GM19351 (cell line): ENCODE results near the gene GATA6.
"Not testable (repeated sequence)": the region's sequence is repeated elsewhere in the genome, so short reads cannot be mapped to it uniquely, and the experiment has no call there.

Experiments
- ATAC-seq: cut with Tn5 transposase; IDR thresholded peaks from one replicate; pipeline ENCODE4 v1.9.1; 2021; ENCODE audit warnings: mild to moderate bottlenecking, moderate library complexity; ENCODE audit not compliant: unreplicated experiment

GATA6 gene

DNA sequence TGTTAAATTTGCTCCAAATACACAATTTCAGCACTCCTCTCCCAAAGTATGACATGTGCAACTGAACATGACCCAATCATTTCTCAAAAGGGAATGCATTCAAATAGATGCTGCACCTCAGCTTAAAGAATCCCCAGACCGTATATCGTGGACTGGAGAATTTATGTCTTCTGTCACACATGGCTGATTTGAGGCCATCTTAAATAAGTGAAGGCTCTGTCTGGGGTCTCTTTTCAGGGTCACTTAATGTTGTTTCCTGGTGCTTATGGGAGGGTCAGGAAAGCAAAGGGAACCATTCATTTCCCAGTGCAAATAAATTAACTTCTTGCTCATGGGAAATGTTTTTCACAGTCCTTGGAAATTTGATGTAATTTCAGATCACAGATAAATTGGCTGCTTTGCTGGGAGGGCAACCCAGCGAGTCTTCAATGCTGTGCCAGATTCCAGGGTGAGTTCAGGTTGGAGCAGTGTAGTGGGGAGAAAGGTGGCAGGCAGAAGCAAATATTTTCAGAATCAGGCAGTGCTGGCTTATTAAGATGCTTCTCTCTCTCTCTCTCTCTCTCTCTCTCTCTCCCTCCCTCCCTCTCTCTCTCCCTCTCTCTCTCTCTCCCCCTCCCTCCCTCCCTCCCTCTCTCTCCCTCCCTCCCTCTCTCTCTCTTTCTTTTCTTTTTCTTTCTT, 34.3 kb downstream of the GATA6 start:
- no peak for ATAC-seq

DNA sequence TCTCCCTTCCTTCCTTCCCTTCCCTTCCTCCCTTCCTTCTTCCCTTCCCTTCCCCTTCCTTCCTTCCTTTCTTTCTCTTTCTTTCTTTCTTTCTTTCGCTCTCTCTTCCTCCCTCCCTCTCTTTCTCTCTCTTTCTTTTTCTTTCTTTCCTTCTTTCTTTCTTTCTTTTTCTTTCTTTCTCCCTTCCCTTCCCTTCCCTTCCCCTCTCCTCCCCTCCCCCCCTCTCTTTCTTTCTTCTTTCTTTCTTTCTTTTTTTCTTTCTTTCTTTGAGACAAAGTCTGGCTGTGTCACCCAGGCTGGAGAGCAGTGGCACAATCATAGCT, 34.8 kb downstream of the GATA6 start:
- no peak for ATAC-seq

DNA sequence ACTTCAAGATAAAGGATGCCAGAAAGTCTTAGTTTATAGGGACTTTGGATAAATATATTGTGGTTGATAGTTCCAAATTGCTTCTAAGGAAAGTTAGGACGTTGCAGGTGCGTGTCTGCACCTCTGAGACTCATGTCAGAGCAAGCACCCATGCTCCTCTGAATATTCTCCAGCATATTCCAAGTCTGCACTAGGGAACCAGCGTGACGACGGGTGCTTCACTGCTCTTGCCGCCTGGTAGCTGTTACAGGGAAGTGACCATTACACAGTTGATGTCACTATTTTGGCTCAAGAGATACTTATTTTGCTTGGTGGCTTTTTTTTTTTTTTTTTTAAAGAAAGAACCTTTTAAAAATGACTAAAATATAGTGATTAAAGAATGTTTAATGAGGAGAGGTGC, 35.6 kb downstream of the GATA6 start:
- ATAC-seq = no peak

DNA sequence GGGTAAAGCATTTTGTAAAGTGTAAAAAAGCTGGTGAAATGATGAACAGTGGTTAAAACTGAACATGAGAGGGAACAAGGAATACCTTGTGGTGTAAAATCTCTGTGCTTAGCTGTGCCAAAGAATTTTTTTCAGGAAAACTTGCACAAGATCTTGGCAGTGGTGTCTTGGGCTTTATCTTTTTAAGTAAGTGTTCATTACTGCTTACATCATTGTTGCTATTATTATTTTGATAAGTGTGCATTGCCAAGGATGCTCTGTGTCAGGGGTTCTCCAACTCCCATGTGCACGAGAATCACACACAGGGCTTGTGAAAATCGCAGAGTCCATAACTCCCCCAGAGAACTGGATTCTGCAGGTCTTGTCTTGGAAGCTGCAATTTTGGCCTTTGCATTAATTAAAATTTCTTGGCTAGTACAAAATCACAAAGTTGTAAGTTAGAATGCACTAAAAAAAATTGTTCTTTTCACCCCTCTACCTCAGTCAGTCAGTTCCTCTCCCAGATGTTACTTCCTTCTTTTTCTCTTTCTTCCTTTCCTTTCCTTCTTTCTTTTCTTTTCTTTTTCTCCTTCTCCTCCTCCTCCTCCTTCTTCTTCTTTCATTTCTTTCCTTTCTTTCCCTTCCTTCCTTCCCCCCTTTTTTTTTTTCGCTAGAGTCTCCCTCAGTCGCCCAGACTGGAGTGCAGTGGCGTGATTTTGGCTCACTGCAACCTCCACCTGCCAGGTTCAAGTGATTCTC, 37.8 kb downstream of the GATA6 start:
- no peak for ATAC-seq

- ATAC-seq = no peak
Measured at GRCh38 chr18:22210311-22210754, 40.9 kb downstream of the GATA6 start.

- no peak for ATAC-seq
Measured at GRCh38 chr18:22211657-22212056, 42.3 kb downstream of the GATA6 start.

GRCh38 chr18:22213333-22213973, 44.1 kb downstream of the GATA6 start:
- ATAC-seq = no peak

DNA sequence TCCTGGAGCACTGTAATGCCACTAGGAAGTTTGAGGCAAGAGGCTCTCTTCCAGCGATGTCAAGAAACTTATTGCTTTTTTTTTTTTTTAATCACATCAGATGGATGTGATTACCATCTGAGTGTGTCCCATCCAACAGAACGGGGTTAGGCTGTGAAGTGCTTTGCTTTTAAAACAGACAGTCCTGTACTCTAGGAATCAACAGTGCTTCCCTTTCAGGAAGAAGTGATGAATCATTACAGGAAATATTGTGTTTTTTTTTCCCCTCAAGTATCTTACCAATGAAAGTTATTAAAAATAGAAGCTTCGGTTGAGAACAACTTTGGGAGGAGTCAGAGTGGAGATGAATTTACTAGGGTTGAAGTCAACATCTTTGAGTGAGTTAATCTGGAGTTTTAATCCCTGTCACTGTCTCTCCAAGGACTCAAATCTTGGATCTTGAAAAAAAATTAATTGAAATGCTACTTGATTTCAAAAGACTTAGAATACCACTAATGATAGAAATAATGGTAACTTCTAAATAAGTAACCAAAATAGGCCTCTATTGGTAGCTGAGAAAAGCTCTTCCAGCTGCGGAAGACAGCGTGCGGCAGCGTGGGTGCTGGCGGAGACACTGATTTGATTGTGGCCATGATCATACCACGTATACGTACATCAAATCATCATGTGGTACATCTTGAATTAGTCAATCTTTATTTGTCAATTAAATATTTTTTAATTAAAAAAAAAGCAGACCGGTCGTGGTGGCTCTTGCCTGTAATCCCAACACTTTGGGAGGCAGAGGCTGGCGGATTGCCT, 45.5 kb downstream of the GATA6 start:
- ATAC-seq = no peak

- ATAC-seq = no peak
Measured at GRCh38 chr18:22218835-22219234, 49.4 kb downstream of the GATA6 start.

DNA sequence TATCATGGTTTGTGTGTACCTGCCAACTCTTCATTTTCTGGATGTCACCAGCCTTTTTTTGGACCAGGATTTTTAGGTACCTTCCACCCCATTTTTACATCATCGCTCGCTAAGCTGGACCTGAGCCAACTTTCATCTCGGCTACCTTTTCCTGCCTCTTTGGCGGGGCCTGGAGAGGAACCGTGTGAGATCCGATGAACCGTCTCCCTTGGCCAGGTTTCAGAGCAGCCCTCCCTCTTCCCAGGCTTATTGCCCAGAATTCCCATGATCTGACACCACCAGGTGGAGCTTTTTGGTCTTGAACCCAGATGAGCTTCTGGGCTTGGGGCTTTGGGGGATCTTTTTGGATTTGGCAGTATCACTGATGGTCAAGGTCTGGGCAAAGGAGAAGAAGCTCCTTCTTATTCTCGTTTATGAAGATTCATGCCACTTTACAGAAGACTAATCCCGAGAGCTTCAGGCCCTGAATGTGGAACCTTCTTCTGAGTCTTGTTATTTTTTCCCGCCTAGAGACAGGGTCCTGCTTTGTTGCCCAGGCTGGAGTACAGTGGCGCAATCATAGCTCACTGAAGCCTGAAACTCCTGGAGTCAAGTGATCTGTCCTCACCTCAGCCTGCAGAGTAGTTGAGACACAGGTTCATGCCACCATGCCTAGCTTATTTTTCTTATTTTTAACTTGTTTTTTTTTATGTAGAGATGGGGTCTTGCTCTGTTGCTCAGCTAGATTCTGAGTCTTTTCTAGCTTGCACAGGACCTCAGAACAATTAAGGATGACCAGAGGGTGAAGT, 50.4 kb downstream of the GATA6 start:
- no peak for ATAC-seq

DNA sequence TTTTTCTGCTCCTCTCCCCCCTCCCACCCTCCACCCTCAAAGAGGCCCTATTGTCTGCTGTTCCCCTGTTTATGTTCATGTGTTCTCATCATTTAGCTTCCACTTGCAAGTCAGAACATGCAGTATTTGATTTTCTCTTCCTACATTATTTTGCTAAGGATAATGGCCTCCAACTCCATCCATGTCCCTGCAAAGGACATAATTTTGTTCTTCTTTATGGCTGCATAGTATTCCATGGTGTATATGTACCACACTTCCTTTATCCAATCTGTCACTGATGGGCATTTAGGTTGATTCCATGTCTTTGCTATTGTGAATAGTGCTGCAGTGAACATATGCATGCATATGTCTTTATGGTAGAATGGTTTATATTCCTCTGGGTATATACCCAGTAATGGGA, 51.2 kb downstream of the GATA6 start:
- not testable (repeated sequence) for ATAC-seq

GRCh38 chr18:22221350-22221749, 52.0 kb downstream of the GATA6 start:
- ATAC-seq = no peak

DNA sequence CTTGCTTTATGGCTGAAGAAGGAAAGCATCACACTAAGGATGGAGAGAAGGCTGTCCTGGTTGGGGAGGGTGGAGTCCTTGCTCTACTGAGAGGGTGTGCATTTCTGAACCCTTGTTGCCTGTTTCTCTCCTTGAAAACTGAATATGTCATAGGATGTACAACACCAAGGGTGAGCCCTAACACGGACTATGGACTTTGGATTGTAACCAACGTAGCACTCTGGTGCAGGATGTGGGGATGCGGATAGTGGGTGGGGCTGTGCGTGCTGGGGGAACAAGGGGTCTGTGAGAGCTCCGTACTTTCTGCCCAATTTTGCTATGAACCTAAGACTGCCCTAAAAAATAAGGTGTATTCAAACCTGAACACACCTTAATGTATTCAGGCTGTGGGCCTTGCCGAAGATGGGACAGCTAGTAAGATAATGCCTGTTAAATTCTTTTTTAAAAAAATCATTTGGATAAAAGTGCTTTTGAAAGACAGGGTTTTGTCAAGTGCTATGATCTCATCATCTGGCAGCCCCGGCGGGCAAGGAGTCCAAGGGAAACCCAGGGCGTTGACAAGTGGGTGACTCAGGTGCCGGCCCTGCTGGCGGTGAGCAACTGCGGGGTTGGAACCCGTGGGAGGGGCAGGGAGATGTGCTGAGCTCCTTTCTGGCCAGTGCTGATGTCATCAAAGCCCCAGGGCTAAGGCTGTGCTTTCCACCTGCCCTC, 54.0 kb downstream of the GATA6 start:
- ATAC-seq = no peak

GRCh38 chr18:22223965-22224322, 54.6 kb downstream of the GATA6 start:
- no peak for ATAC-seq

- ATAC-seq = no peak
Measured at GRCh38 chr18:22224339-22224738, 55.0 kb downstream of the GATA6 start.

DNA sequence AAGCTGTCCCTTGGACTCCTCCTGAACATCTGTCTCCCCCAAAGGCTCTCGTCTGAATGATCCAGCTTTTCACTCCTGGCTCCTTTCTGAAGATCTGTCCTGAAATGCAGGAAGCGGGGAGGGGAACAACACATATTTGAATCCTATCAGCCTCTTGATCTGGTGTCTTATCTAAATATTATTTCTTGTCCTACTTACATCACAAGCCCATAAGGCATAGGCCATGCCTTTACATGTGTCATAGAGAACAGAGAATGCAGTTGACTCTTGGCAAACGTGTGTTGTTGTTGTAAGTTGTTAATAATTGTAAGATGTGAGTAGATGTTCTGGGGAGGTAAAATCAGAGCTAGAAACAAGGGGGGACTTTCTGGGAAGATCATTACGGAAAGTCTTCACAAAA, 57.4 kb downstream of the GATA6 start:
- ATAC-seq = no peak

- no peak for ATAC-seq
Measured at GRCh38 chr18:22228976-22229375, 59.6 kb downstream of the GATA6 start.

GRCh38 chr18:22229456-22230124, 60.2 kb downstream of the GATA6 start:
- no peak for ATAC-seq

GRCh38 chr18:22230471-22230945, 61.1 kb downstream of the GATA6 start:
- no peak for ATAC-seq
